GM19372 (cell line): ENCODE results near the gene INTS1.
"Not testable (repeated sequence)": the region's sequence is repeated elsewhere in the genome, so short reads cannot be mapped to it uniquely, and the experiment has no call there.

Experiments
- ATAC-seq: cut with Tn5 transposase; IDR thresholded peaks from one replicate; pipeline ENCODE4 v1.9.1; 2021; ENCODE audit warnings: mild to moderate bottlenecking, low read depth, moderate library complexity; ENCODE audit not compliant: unreplicated experiment

Gene INTS1

GRCh38 chr7:1449951-1450350 is 54.2 kb downstream of the INTS1 start:
- no peak for ATAC-seq

- ATAC-seq, result no peak
Observed at GRCh38 chr7:1449501-1449900, 54.7 kb downstream of the INTS1 start.

- ATAC-seq, result no peak
Observed at GRCh38 chr7:1448958-1449357, 55.2 kb downstream of the INTS1 start.

- no peak for ATAC-seq
Observed at GRCh38 chr7:1447551-1448244, 56.5 kb downstream of the INTS1 start.

- ATAC-seq, result no peak
Observed at GRCh38 chr7:1447112-1447511, 57.1 kb downstream of the INTS1 start.

- ATAC-seq, result no peak
Observed at GRCh38 chr7:1446620-1447032, 57.6 kb downstream of the INTS1 start.

- ATAC-seq, result not testable (repeated sequence)
Observed at GRCh38 chr7:1446026-1446425, 58.2 kb downstream of the INTS1 start.

- ATAC-seq, result no peak
Observed at GRCh38 chr7:1445341-1445740, 58.8 kb downstream of the INTS1 start.

GRCh38 chr7:1444925-1445322 is 59.3 kb downstream of the INTS1 start:
- no peak for ATAC-seq

- ATAC-seq, result no peak
Observed at GRCh38 chr7:1444214-1444924, 59.8 kb downstream of the INTS1 start.

- ATAC-seq, result not testable (repeated sequence)
Observed at GRCh38 chr7:1443587-1444200, 60.5 kb downstream of the INTS1 start.

GRCh38 chr7:1442355-1443124 is 61.6 kb downstream of the INTS1 start:
- no peak for ATAC-seq

GRCh38 chr7:1441615-1442354 is 62.4 kb downstream of the INTS1 start:
- no peak for ATAC-seq

GRCh38 chr7:1440620-1441019 is 63.6 kb downstream of the INTS1 start:
- ATAC-seq, result no peak

- ATAC-seq, result no peak
Observed at GRCh38 chr7:1439373-1440363, 64.5 kb downstream of the INTS1 start.

GRCh38 chr7:1438821-1439220 is 65.4 kb downstream of the INTS1 start:
- no peak for ATAC-seq

- ATAC-seq, result no peak
Observed at GRCh38 chr7:1438208-1438607, 66.0 kb downstream of the INTS1 start.

GRCh38 chr7:1437155-1437880 is 66.9 kb downstream of the INTS1 start:
- no peak for ATAC-seq
